Measurements from ENCODE around the gene DLGAP4.

The DLGAP4 gene

DNA sequence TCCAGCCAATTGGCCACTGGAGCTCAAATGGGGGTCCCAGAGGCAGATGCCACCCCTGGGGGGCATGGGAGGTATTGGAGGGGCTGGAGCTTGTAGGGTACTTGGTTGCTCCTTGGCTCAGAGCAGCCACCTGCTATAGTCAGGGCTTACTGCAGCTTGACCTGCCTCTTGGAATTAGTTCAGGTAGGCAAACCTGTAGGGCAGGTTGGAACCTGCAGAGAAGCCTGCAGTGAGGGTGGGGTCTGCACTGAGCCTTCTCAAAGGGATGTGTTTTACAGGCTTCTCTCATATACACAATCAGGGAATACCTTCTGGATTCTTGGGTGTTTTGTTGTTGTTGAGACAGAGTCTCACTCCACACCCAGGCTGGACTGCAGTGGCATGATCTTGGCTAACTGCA, 141.0 kb downstream of the DLGAP4 start:
- DNase-seq (ENCODE audit: low read depth) = no peak

DNA sequence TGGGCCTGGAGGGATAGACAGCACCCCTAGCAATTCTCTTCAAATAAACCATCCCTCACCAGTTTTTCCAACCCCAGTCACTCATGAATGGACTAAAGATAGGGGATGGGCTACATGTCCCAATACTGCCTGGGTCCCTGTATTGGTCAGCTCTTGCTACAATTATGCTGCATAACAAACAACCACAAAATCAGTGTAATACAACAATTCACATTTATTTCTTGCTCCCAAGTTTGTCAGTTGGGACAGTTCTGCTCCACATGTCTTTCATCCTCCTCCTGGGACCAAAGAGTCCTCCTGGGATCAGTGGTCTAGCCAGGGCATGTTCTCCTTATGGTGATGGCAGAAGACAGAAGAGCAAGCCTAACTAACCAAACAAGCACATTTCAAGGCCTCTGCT, 143.5 kb downstream of the DLGAP4 start:
- no peak for DNase-seq (ENCODE audit: low read depth)

DNA sequence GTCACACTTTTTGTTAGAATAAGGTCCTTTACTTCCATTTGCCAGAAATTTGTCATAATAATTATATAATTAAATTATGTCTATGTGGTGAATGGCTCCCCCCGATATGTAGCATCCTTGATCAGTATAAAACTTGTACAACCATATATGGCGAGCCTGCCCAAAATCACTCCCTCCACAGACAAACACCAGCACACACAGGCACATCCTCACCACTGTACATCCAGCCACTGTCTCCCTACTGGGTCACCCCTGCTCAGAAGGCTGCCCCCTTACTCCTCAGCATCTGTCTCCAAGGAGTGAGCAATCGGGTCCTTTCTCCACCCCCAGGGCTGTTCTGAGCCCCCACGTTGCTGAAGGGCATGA, 148.2 kb downstream of the DLGAP4 start:
- no peak for DNase-seq (ENCODE audit: low read depth)

DNA sequence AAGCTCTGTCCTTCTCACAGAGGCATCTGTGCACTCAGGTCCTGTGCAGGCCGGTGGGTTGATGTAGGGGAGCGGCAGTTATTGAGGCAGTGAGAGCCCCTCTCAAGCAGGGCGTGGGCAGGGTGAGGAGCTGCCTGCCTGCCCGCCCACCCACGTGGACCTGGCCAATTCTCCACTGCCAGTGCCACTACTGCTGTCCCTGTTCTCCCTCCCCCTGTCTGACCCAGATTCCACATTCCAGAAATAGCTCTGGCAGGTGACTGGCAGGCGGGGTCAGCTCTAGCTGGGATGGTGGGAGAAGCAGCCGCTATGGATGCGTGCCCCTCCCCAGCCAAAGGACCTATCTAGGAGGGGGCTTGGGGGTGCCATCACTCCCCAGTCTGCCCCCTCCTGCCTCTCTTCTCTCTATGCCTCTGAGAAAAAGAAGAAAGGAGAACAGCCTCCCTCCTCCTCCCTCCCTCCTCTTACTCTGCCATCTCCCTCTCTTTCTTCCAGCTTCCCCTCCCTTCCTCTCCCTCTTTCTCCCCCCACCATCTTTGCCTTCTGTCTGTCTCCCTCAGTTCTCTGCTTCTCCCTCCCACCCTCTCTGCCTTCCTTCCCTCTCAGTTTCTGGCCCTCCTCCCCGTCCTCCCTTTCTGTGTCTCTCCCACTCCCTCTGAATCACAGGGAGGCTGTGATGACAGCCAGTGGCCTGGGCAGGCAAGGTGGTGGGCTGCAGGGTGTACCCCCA, 148.7 kb downstream of the DLGAP4 start:
- DNase-seq (ENCODE audit: low read depth) = no peak

DNA sequence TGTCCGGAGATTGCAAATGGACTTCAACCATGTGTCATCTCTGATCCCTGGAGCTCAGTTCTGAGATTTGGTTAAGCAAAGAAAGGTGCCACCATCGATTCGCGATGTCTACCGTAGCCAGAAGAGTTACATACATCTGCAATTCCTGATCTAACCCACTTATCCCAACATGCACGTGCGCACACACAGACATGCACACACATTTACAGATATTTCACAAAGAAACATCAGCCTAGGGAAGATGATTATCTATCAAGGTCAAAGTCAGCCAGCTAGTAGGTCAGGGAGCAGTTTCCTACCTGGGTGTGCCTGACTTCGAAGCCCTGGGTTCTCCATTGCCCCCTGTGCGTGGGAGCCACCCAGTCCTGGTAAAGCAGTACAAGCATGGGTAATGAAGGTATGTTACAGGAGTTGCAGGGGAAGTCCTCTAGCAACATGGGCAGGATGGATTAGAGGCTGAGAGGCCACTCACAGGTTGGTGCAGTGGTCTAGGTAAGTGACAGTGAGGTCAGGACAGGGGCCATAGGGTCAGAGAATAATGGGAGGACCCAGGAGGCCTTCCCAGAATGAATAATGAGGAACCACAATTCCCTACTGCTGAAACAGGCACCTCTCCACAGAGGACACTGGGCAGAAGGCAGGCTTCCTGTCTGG, 150.0 kb downstream of the DLGAP4 start:
- DNase-seq (ENCODE audit: low read depth) = no peak

DNA sequence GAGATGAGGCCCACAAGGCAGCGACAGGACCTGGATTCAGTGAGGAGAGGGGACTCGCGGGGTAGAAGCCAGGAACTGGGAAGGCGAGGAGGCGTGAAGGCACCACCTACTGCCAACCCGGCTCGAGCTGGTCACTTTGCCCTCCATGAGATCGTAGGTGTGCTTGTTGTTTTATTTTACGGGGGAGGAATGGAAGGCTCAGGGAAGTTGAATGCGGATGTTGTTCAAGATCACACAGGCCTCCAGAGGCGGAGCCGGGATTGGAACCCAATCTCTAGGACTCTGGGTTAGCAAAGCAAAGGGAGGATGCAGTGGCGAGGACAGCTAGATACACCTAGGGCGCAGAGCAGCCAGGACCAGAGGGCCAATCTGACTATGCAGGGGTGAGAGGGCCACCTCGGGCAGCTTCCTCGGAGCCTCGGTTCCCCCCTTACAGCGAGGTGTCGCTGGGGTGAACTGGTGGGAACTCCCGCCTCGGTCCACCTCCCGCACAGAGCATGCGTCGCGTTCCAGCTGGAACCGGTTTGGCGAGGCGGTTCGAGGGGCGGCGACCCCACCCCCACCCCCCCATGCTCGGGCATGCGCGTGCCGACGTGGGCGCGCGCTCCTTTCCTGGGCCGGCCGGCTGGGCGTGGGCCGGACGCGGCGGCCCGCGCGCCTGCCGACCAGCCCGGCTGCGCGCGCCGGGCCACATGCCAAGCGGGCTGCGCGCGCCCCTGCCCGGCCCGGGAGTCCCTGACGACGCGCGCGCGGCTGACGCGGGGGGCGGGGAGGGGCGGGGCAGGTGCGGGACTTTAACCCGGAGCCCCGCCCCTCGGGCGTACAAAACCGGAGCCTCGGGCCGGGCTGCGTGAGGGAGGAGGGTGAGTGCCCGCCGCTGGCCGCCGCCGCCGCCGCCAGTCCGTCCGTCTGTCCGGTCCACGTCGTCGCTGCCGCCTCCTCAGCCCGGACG, 154.8 kb downstream of the DLGAP4 start:
- DNase-seq (ENCODE audit: low read depth) = peak; percentile 80

DNA sequence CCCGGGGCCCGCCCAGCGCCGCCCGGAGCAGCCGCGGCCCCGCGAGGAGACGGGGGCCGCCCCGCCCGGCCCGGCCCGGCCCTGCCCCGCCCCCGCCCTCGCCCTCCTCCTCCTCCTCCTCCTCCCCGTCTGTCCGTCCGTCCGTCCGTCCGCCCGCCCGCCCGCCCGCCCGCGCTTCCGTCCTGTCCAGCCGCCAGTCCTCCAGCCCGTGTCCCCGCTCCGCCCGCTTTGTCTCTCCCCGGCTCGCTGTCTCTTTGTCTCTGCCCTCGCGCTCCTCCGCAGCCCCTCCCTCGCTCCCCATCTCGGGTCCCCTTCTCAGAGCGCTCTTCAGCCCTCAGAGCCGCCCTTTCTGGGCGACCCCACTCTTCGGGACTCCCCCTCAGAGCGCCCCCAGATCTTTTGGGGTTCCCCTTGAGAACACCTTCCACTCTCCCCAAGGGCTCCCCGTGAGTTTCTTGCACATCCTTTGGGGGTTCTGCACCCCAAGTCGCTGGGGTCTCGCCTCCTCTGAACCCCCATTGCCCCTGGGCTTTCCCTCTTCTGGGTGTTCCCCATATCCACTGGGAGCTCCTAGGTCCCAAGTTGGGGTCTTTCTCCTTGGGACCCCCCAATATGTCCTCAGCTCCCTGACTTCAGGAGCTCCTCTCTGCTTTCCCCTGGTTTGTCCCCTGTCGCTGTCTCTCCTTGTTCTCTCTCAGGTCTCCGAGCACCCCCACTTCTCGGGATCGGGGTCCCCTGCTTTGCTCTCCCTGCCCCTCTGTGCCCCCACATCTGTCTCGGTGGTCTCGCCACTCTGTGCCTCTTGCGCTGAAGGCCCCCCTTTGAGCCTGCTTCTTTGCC, 155.7 kb downstream of the DLGAP4 start:
- DNase-seq (ENCODE audit: low read depth) = no peak

DNA sequence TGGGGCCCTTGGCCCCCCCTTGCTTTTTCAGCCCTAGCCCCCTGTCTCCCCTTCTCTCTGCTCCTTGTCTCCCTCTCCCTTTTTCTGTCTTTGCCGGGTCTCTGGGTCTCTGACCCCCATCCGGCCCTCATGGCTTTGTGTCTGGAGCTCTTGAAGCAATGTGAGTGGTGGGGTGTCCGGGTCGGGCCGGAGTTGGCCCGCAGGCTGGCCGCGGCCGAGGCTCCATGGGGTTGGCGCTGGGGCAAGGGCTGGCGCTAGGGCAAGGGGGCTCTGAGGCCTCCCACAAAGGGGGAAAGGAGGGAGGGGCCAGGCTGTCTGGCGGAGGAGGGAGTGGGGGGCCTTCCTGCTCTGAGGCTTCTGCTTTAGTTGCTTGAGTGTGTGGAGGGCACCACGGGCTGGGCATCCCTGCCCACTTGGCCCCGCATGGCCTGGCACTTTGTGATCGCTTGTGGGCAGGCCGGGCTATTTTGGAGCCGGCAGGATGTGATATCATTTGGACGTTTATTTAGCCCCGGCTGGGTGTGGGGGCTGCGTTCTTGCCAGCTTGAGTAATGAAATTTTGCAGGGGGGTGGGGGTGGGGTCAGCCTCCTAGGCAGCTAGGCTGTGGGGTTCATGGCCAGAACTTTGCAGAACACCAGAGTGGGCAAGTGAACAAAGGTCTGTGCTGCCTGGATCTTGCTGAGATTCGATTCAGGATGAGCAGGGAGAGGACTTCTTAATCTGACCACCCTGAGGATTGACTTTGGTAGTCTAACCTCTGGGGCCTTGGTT, 156.5 kb downstream of the DLGAP4 start:
- no peak for DNase-seq (ENCODE audit: low read depth)

DNA sequence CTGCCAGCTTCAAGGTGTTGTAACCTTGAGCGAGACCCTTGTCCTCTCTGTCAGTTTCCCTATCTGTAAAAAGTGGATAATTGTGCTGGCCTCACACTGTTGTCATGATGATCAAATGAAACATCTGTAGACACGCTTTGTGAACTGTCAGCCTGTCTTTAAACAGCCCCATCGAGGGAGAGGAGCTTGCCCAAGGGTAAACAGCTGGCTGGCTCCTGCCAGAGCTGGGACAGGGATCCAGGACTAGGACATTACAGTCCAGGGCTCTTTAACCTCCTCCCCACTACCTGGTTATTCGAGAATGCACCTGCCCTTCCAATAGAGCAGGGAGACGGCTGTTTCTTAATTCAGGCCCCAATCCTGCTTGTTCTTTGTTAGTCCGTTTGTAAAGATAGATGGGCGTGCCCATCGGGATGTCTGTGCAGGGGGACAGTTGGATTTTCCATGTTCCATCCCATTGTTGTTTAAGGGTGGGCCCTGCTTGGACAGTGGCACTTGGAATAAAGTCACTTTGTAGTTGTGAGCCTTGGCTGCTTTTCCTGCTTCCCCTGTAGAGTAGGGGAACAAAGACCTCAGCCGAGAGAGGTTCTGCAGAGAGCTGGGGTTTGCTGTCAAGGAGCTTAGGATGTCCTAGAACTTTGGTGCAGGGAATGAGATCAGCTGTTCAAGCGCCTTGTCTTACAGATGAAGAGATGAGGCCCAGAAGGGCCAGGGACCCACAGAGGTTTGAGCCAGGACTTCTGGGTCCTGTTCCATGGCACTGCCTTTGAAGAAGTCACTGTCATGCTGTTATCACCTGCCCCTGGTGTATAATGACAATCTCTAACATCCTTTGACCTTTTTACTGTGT, 157.3 kb downstream of the DLGAP4 start:
- DNase-seq (ENCODE audit: low read depth) = no peak

DNA sequence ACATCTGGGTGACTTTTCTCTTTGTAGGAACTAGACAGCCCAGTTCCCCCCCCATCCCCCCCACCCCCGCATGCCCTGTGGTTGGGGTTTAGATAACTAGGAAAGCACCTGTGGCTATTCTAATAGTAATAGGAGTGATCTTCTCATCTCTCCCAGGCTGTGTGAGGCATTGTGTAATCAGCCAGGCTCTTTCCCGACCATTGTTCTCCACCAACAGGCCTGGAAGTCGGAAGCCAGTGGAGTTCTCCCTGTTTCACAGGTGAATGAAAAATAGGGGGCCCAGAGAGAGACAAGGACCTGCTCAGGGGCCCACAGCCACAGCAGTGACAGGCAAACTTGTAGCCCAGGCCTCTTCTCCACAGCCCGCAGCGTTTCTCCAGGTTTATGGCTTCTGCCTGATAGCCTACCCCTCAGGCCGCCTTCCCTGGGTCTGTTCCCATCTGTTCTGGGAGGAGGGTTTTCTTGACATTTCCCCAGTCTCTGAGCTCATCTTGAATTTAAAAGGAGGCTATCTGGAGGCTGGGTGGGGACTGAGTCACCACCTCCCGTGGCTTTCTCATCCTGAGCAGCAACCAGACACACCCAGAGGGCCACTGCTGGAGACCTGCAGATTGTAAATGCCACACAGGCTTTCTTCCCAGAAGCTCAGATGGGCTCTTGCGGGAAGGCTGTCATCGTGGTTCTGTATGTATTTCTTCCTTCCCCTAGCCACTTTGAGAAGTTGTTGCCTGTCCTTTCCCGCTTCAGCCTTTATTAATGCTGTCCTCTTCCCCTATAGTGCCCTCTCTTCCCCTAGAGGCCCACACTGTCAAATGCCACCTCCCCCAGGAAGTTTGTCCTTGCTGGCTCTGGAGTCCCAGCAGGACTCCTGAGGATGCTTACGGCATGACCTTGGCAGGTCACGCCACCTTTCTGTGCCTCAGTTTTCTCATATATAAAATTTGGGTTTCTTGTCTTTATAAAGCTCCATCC, 159.3 kb downstream of the DLGAP4 start:
- no peak for DNase-seq (ENCODE audit: low read depth)

DNA sequence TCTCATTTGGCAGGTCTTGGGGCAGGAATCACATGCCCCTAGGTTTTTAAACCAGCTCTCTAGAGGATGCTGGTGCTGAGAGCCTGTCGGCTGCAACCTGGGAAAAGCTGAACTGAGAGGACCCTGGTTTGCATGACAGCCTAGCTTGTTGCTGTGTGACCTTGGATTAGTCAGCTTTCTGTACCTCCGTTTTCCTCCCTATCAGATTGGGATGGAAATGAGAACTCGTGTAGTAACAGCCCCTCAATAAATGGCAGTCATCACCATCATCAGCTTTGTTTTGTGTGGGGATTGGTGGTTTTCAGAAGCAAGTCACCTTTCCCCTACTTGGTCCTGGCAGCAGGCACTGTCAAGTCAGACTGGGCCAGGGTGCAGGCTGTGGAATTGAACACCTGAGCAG, 159.9 kb downstream of the DLGAP4 start:
- DNase-seq (ENCODE audit: low read depth) = no peak

DNA sequence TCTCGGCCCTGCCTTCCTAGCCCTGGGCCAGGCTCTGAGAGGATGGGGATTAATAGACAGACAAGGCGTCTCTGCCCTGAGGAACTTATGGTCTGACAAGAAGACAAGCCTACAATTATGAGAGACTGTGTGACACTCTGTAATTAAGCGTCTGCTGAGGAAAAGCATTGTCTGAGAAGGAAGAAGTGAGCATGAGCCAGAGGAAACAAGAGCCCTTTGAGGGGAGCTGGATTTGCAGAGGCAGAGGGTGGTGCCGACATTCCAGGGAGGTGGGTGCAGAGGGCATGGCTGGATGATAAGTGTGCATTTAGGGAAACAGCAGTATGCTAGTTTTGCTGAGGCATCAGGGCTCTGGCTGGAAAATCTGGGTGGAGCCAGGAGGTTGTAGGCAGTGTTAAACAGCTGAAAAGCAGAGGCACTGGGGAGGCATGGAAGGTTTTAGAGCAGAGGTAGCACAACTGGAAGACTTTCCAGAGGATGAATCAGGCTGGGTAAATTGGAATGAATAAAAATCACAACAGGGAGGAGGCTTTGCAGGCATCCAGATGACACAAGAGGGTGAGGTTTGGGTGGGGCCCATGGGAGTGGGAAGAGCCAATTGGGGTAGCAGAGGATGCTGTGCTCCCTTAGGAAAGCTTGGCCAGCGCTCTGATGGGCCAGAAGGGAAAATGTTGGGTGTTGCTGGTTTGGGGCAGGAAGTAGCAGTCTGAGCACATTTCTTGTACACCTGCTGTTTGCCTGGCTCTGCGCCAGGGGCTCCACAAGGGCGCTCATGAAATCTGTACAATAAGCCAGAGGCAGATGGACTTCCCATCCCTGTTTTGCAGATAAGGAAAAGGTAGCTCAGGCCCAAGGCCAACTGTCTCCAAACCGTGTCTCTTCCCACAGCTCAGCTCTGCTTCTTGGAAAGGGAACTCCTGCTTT, 161.2 kb downstream of the DLGAP4 start:
- no peak for DNase-seq (ENCODE audit: low read depth)

DNA sequence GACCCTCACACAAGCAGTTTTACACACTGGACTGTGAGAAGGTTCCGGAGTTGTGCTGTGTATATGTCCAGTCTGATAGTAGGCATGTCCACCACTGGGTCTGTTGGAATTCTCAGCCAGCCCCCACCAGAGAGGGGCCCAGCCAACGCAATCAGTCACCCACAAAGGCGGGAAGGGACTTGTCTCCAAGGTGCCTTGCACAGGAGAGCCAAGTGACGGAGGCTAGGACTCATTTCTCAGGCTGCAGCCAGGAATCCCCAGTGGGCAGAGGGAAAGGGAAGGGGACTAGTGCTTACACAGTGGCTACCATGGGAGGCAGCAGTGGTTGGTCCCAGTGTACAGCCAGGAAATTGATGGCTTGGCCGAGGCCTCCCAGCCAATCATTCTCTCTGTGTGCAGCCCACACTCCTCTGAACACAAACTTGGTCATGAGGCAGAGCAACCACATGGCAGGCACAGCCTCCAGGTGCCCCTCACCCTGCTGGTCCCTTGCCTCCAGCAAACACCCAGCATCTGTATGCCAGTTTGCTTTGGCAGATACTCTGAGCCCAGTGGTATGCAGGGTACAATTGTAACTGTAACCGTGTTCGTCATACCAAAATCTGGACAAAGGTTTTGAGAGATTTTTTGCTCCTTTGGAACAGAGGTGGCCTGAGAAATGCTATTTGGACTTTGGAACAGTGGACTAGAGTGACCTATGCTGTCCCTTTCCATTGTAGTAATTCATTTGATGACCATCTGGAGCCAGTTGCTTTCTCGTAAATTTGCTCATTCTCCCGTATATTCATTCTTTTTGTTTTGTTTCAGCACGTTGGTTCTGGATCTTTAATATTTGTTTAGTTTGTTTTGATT, 162.2 kb downstream of the DLGAP4 start:
- no peak for DNase-seq (ENCODE audit: low read depth)

DNA sequence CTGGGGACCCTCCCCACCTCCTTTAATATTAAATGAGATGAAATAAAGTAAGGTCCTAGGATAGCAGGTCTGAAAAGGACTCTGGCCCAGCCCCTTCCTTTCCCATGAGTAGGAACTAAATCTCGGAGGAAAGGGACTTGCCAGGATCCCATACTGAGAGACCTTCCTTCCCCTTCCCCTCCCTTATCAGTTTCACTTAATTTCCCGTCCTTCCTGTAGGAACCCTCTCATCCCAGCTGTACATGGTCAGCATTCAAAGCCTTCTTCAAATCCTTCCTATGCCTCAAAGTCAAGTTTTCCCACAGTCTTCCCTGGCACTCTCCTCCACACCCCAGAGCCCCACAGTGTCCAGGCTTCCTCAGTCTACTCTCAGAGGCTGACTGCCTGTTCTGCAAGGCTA, 163.8 kb downstream of the DLGAP4 start:
- DNase-seq (ENCODE audit: low read depth) = no peak

DNA sequence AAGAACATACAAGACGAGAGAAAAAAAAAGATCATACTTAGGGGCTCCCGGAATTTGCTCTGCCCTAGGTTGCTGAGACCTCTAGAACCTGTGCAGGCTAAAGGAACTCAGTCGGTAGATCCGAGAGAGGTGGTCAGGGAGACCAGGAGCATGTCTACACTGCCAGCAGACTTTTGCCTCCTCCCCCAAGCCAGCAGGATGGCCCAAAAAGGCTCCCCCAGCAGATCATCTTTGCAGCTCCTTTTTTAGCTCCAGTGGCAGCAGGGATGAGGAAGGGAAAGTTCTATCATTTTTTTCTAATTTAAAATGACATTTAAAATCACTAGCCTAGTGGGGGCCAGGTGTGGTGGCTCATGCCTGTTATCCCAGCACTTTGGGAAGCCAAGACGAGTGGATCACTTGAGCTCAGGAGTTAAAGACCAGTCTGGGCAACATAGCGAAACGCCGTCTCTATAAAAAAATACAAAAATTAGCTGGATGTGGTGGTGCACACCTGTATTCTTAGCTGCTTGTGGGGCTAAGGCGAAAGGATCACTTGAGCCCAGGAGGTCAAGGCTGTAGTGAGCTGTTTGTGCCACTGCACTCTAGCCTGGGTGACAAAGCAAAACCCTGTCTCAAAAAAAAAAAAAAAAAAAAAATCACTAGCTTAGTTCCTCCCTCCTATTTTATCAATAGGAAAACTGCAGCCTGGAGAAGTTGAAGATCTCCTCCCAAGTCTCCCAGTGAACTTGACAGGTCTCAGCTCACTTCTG, 165.9 kb downstream of the DLGAP4 start:
- DNase-seq (ENCODE audit: low read depth) = no peak

DNA sequence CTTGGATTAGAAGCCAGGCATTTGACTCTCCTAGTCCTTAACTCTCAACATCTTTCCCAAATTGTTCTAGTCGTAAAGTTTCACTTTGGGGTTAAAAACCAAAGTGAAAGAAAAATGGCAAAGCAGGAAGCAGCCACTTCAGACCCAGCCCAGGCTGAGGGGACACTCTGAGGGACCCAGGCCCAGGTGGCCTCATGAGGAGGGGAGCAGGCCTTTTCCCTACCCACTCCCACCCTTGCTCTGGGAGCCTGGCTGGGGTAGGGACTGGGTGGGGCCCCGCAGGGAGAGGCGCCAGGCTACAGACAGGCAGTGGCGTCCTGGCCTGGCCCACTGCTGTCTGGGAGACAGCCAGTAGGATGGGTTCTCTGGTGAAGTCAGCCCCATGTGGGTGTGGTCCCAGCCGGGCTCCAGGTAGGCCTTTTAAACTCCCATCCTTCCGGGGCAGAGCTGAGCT, 166.5 kb downstream of the DLGAP4 start:
- DNase-seq (ENCODE audit: low read depth) = no peak

All from stimulated activated CD8-positive, alpha-beta memory T cell treated with anti-CD3 and anti-CD28 coated beads, Interleukin-12 subunit alpha, Interleukin-12 subunit beta, amount 100 ng/mL, for 1 hour (primary cell).